Lower leg skin (tissue), 3 donors: ENCODE data around the gene TRAF7.

Experiments
- POLR2A ChIP-seq, 2 donors: fragments of 450-650 bp; IDR thresholded peaks; one replicate each; pipeline ENCODE4 v1.6.1; 2016 to 2017; ENCODE audit warnings: antibody characterized with exemption in 2 of 2, mild to moderate bottlenecking in 1 of 2, moderate library complexity in 1 of 2
- TF ChIP-seq, protein P1 (sequence below), 3 donors: fragments of 450-650 bp; IDR thresholded peaks; one replicate each; pipeline ENCODE4 v1.5.1; 2016; ENCODE audit warnings: antibody characterized with exemption in 3 of 3, mild to moderate bottlenecking in 3 of 3, moderate library complexity in 2 of 3

DNA sequence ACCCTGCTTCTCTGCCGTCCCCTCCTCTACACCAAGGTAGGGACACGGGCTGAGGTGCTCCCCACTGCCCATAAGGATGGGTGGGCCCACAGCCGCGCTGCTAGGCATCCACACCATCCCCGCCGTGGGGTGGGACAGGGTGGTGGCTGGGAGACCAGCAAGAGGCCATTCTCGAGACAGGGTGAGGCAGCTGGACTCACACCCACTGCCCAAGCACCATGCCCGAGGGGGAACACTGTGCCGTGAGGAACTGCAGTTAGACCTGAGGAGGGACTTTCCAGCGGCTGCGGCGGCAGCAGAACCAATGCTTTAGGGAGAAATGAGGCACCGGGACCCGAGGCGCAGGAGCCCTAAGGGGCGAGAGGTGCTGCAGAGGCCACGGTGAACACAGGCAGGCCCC is 33.2 kb upstream of the TRAF7 start:
- TF ChIP-seq, protein P1, sequence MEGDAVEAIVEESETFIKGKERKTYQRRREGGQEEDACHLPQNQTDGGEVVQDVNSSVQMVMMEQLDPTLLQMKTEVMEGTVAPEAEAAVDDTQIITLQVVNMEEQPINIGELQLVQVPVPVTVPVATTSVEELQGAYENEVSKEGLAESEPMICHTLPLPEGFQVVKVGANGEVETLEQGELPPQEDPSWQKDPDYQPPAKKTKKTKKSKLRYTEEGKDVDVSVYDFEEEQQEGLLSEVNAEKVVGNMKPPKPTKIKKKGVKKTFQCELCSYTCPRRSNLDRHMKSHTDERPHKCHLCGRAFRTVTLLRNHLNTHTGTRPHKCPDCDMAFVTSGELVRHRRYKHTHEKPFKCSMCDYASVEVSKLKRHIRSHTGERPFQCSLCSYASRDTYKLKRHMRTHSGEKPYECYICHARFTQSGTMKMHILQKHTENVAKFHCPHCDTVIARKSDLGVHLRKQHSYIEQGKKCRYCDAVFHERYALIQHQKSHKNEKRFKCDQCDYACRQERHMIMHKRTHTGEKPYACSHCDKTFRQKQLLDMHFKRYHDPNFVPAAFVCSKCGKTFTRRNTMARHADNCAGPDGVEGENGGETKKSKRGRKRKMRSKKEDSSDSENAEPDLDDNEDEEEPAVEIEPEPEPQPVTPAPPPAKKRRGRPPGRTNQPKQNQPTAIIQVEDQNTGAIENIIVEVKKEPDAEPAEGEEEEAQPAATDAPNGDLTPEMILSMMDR (IDR thresholded peaks at IDR 0.05) = no peak
- TF ChIP-seq POLR2A (IDR thresholded peaks at IDR 0.05) = no peak
